HT-29 (cell line): ENCODE data around the gene SPATA17. TPM values are rescaled to one million over a fixed set of nuclear protein-coding genes. Genes with fewer than 3 reads are reported as not detected.
A peak's percentile ranks its signal among the peaks of the same experiment; 100 is the strongest.

ENCODE experiments used
- DNase-seq: peaks from one replicate; pipeline ENCODE4 v3.0.0-alpha.2; 2015; ENCODE audit warnings: low spot score
- small RNA-seq: library from RNA; depleted of rRNA; stranded (forward); fragments of <200 nt; gene quantifications from one replicate; pipeline ENCODE3, GENCODE V24; 2014
- total RNA-seq: library from RNA; depleted of rRNA; stranded (reverse); fragments of >200 nt; shearing (Covaris generic); gene quantifications from 2 replicates; pipeline ENCODE4 v1.2.3, GENCODE V29; 2014; rRNA removed

The SPATA17 gene
- total RNA-seq, 1 experiment from 2014 or later, result 0.05 TPM

DNA sequence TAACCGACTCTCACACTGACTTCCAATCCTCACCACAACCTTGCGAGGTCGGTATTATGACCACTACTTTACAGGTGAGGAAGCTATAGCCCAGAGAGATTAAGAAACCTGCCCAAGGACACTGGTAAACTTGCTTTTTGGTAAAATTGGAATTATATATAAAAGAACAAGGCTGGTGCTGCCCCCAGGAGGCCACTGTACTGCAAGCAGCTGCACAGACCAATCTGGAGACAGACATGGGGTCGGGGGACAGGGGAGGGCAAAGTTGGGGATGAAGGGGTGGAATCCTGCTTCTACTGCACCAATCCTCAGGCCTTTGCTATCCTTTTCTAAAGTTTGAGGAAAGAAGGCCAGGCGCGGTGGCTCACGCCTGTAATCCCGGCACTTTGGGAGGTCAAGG, 280.8 kb downstream of the SPATA17 start:
- peak; percentile 20 for DNase-seq

GRCh38 chr1:217917281-217917887, 286.2 kb downstream of the SPATA17 start:
- DNase-seq, result no peak

GRCh38 chr1:217919683-217920388, 288.7 kb downstream of the SPATA17 start:
- DNase-seq, result no peak

Small RNAs within 50 kb of the gene (small RNA-seq; reads per million reads assigned to genes)
- gene UBBP2, result not detected

Other genes starting within 250 kb of the SPATA17 start
- 5.1 and 6.0 TPM in 2 replicates for gene GPATCH2, start 254 bp upstream of the SPATA17 start, total RNA-seq